Measurements from ENCODE around the gene DRD3.

DRD3 gene

DNA sequence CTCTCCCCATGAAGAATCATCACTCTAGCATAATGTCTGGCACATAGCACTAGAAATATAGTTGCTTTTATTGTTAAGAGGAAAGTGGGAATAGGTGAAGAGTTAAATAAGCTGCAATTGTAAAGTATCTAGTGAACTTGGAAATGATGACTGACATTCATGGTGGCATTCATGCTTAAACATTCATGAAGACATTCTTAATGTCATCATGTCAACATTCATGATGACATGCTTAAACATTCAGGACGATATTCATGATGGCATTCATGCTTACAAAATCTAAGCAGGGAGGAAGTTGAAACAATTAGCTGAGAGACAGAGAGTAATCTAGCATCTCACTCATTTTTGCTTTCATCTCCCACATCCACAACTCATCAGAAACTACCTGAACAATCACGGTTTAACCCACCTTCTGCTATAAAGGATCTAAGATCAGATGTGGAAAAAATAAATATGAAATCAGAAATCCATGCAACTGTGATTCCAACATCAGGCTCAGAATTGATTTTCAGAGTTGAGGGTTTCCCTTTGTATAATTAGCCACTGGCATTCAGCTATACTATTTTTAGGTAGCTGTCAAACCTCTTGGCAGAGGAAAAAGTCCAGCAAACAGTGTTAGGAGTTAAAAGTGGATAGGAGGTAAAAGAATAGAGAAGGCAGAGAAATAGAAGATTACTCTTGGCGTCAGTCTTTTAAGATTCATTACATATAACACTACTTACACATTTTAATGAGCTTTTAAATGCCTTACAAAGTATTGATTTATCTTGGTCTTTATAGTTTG is 3.5 kb downstream of the DRD3 start:
- H3K36me3 ChIP-seq (ENCODE audit: insufficient read depth, low read length), result no peaks in the 10 kb centered on the region
- no peak overlapping the region for H3K27ac ChIP-seq
- TF ChIP-seq POLR2AphosphoS5 (IDR thresholded peaks at IDR 0.05; ENCODE audit: borderline replicate concordance, low read depth, low read length) (no peak), EZH2 (IDR thresholded peaks at IDR 0.05) (no peak), FOXP2 (optimal IDR thresholded peaks at IDR 0.05; ENCODE audit: control extremely low read depth, extremely low read length, insufficient read depth) (no peak)
- no peak overlapping the region for H3K9ac ChIP-seq (ENCODE audit: insufficient read length)
- no peaks in the 10 kb centered on the region for H3K9me3 ChIP-seq (ENCODE audit: low read depth, low read length)
- DNase-seq (ENCODE audit: low read depth, low spot score), result no peak
- H3K4me3 ChIP-seq, result no peak overlapping the region

DNA sequence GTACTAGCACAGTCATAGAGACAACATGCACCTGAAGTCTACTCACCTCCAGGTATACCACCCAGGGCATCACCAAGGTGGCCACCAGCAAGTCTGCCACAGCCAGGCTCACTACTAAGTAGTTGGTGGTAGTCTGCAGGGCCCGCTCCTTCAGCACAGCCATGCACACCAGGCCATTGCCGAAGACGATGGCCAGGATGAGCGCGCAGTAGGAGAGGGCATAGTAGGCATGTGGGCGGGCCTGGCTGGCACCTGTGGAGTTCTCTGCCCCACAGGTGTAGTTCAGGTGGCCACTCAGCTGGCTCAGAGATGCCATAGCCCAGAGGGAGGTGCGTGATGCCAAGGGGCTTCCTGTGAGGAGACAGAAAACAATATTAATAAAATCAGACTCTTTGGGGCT is 7.2 kb downstream of the DRD3 start:
- no peak overlapping the region for H3K27ac ChIP-seq
- H3K9me3 ChIP-seq (ENCODE audit: low read depth, low read length), result no peaks in the 10 kb centered on the region
- no peaks in the 10 kb centered on the region for H3K36me3 ChIP-seq (ENCODE audit: insufficient read depth, low read length)
- no peak overlapping the region for H3K4me3 ChIP-seq
- DNase-seq (ENCODE audit: low read depth, low spot score), result no peak
- H3K9ac ChIP-seq (ENCODE audit: insufficient read length), result no peak overlapping the region
- TF ChIP-seq EZH2 (IDR thresholded peaks at IDR 0.05), result no peak
- TF ChIP-seq FOXP2 (optimal IDR thresholded peaks at IDR 0.05; ENCODE audit: control extremely low read depth, extremely low read length, insufficient read depth), result no peak
- no peak for TF ChIP-seq POLR2AphosphoS5 (IDR thresholded peaks at IDR 0.05; ENCODE audit: borderline replicate concordance, low read depth, low read length)

DNA sequence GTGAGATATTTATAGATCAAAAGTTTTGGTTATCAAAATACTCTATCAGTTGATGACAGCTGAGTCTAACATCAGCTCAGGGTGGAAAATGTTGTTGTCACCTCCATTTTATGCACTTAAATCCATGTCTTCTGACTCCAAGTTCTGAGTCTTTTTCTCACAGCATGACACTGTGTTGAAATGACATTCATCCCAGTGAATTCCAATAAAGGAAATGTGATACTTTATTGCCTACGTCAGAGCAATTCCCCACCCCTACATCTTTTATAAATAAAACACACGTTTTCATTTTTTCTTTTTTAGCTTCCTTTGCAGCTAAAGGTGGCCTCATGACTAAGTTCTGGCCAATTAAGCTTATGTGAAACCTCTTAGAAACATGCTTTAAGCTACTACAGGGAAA is 10.7 kb downstream of the DRD3 start:
- TF ChIP-seq EZH2 (IDR thresholded peaks at IDR 0.05) (no peak), FOXP2 (optimal IDR thresholded peaks at IDR 0.05; ENCODE audit: control extremely low read depth, extremely low read length, insufficient read depth) (no peak), POLR2AphosphoS5 (IDR thresholded peaks at IDR 0.05; ENCODE audit: borderline replicate concordance, low read depth, low read length) (no peak)
- no peak overlapping the region for H3K4me3 ChIP-seq
- no peak overlapping the region for H3K27ac ChIP-seq
- H3K9me3 ChIP-seq (ENCODE audit: low read depth, low read length), result no peaks in the 10 kb centered on the region
- H3K9ac ChIP-seq (ENCODE audit: insufficient read length), result no peak overlapping the region
- no peak for DNase-seq (ENCODE audit: low read depth, low spot score)
- H3K36me3 ChIP-seq (ENCODE audit: insufficient read depth, low read length), result no peaks in the 10 kb centered on the region

DNA sequence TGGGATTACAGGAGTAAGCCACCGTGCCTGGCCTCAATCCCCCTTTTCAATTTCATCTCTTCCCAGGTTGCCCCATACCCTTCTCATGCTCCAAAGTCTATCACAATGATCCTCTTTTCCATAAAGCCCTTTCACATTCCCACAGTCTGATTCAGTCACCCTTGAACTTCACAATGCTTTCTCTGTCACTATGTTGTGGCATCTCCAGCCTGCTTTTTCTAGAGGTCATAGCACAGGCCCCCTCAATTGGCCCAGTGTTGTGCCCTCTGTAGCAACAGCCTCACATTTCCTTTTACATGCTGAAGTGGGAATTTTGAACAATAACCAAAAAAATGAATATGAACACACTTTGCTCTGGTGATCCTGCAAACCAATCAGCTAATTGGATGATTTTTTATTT is 21.5 kb downstream of the DRD3 start:
- Histone ChIP-seq H3K27ac (no peak overlapping the region), H3K36me3 (ENCODE audit: insufficient read depth, low read length) (no peaks in the 10 kb centered on the region), H3K4me3 (no peak overlapping the region), H3K9ac (ENCODE audit: insufficient read length) (no peak overlapping the region), H3K9me3 (ENCODE audit: low read depth, low read length) (no peaks in the 10 kb centered on the region)
- no peak for DNase-seq (ENCODE audit: low read depth, low spot score)
- TF ChIP-seq FOXP2 (optimal IDR thresholded peaks at IDR 0.05; ENCODE audit: control extremely low read depth, extremely low read length, insufficient read depth) (no peak), POLR2AphosphoS5 (IDR thresholded peaks at IDR 0.05; ENCODE audit: borderline replicate concordance, low read depth, low read length) (no peak), EZH2 (IDR thresholded peaks at IDR 0.05) (no peak)

DNA sequence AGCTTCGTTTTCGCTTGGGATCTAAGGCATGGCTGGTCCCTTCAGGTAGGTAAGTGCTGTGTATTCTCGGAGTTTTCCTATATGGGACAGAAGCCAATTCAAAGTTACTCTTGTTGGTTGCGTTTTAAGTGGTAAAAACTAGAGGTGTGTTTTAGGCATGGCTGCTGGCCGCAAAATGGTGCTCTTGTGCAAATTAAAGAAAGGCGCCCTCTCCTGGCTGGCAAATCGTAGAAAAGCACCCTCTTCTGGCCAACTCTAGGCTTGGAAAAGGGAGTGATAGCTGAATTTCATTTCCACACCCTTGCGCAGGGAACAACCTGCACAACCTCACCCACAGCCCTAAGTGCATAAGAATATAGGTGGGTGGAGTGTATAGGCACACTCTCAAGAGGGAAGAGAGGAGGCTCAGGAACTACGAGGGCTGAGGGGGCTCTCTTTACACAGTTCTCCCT is 23.5 kb downstream of the DRD3 start:
- no peak for DNase-seq (ENCODE audit: low read depth, low spot score)
- no peaks in the 10 kb centered on the region for H3K36me3 ChIP-seq (ENCODE audit: insufficient read depth, low read length)
- no peak overlapping the region for H3K27ac ChIP-seq
- no peak overlapping the region for H3K9ac ChIP-seq (ENCODE audit: insufficient read length)
- TF ChIP-seq FOXP2 (optimal IDR thresholded peaks at IDR 0.05; ENCODE audit: control extremely low read depth, extremely low read length, insufficient read depth), result no peak
- H3K4me3 ChIP-seq, result no peak overlapping the region
- H3K9me3 ChIP-seq (ENCODE audit: low read depth, low read length), result no peaks in the 10 kb centered on the region

DNA sequence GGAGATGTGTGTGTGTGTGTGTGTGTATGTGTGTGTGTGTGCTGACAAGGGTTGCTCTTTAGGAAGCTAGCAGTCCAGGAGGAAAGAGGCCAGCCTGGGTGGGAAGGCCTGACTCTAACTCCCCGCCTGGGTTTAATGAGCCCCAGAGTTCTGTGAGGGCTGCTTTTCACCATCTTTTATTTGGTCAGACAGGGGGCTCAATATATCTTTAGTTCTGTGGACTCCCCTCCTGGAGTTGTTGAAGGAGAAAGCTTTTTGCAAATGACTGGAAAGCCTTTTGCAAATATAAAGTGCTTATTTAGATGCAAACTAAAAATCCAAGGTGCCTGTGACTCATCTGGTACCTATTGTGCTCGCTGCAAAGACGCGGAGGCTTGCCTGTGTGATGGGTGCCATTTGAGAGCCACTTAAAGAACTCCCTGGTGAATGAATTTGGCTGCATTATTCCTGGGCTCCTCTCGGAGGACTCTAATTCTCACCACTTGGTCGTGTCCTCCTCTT is 24.5 kb downstream of the DRD3 start:
- no peaks in the 10 kb centered on the region for H3K36me3 ChIP-seq (ENCODE audit: insufficient read depth, low read length)
- H3K9ac ChIP-seq (ENCODE audit: insufficient read length), result no peak overlapping the region
- TF ChIP-seq FOXP2 (optimal IDR thresholded peaks at IDR 0.05; ENCODE audit: control extremely low read depth, extremely low read length, insufficient read depth), result no peak
- TF ChIP-seq POLR2AphosphoS5 (IDR thresholded peaks at IDR 0.05; ENCODE audit: borderline replicate concordance, low read depth, low read length), result no peak
- no peak for TF ChIP-seq EZH2 (IDR thresholded peaks at IDR 0.05)

DNA sequence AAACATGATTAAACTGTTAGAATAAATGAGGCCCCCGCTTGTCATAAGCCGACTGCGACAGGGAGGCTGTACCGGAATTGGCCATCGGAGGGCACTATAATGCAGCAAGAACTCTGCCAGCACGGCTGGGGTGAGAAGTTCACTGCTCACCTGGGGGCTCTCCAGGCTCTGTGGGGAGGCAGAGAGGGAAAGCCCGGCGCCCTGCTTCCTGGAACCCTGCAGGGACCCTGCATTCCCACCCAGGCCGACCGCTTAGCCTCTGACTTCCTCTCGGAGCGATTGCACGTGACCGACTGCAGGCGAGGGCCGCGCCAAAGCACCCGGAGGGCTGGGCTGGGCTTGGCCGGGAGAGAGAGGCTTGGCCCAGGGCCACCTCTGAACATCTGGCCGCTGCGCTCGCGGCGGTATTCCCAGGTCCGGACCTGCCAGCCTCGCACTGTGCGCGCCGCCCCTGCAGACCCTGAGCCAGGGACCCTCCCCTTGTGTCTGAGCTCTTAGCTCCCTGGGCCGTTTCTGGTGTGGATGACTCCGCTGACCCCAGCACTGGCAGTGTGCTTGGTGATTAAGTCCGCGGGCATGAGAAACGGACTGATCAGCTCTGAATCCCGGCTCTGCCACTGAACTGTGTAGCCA is 26.2 kb downstream of the DRD3 start:
- Histone ChIP-seq H3K9me3 (ENCODE audit: low read depth, low read length) (no peaks in the 10 kb centered on the region), H3K4me3 (peak overlapping the region; percentile 64), H3K9ac (ENCODE audit: insufficient read length) (no peak overlapping the region), H3K36me3 (ENCODE audit: insufficient read depth, low read length) (no peaks in the 10 kb centered on the region), H3K27ac (no peak overlapping the region)
- TF ChIP-seq POLR2AphosphoS5 (IDR thresholded peaks at IDR 0.05; ENCODE audit: borderline replicate concordance, low read depth, low read length) (peak; percentile 37; the same call in 1 of the 2 replicates), EZH2 (IDR thresholded peaks at IDR 0.05) (no peak), FOXP2 (optimal IDR thresholded peaks at IDR 0.05; ENCODE audit: control extremely low read depth, extremely low read length, insufficient read depth) (no peak)
- peak; percentile 45 for DNase-seq (ENCODE audit: low read depth, low spot score)

More for the DNA sequence above, 24.5 kb downstream of the DRD3 start:
- H3K4me3 ChIP-seq, result no peak overlapping the region
- DNase-seq (ENCODE audit: low read depth, low spot score), result no peak
- no peak overlapping the region for H3K27ac ChIP-seq
- no peaks in the 10 kb centered on the region for H3K9me3 ChIP-seq (ENCODE audit: low read depth, low read length)

DNA sequence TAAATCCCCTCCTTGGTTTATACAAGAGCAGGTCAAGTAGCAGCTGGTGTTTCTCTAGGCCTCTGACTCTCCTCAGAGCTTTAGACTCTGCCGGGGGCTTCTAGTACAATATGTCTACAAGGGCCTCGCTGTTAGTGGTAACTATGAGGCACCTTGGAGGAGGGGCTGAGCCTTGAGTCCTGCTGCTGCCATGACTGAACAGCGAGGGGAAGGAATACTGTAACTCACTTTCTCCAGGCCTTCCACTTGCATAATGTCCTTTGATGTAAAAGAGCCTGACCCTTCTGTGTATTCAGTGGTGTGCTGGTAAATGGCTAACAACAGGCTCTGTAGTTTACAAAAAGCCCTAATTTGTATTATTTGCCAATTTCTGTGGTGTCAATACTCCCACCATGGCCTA is 27.8 kb downstream of the DRD3 start:
- no peaks in the 10 kb centered on the region for H3K36me3 ChIP-seq (ENCODE audit: insufficient read depth, low read length)
- DNase-seq (ENCODE audit: low read depth, low spot score), result no peak
- no peak overlapping the region for H3K27ac ChIP-seq
- H3K4me3 ChIP-seq, result no peak overlapping the region
- TF ChIP-seq POLR2AphosphoS5 (IDR thresholded peaks at IDR 0.05; ENCODE audit: borderline replicate concordance, low read depth, low read length) (no peak), EZH2 (IDR thresholded peaks at IDR 0.05) (no peak), FOXP2 (optimal IDR thresholded peaks at IDR 0.05; ENCODE audit: control extremely low read depth, extremely low read length, insufficient read depth) (no peak)
- no peak overlapping the region for H3K9ac ChIP-seq (ENCODE audit: insufficient read length)
- H3K9me3 ChIP-seq (ENCODE audit: low read depth, low read length), result no peaks in the 10 kb centered on the region
